Activated CD4-positive, alpha-beta T cell treated with anti-CD3 and anti-CD28 coated beads, Interleukin-2, amount 50 U/mL, for 48 hours (primary cell): ENCODE measurements around the gene CD79A.

Experiments
- DNase-seq, 2 experiments: peaks; one replicate each; pipeline ENCODE4 v3.0.0-alpha.2; 2020

Gene CD79A

GRCh38 chr19:41883821-41884733, 7.0 kb downstream of the CD79A start:
- peak; percentile 91 to 92 for DNase-seq

DNA sequence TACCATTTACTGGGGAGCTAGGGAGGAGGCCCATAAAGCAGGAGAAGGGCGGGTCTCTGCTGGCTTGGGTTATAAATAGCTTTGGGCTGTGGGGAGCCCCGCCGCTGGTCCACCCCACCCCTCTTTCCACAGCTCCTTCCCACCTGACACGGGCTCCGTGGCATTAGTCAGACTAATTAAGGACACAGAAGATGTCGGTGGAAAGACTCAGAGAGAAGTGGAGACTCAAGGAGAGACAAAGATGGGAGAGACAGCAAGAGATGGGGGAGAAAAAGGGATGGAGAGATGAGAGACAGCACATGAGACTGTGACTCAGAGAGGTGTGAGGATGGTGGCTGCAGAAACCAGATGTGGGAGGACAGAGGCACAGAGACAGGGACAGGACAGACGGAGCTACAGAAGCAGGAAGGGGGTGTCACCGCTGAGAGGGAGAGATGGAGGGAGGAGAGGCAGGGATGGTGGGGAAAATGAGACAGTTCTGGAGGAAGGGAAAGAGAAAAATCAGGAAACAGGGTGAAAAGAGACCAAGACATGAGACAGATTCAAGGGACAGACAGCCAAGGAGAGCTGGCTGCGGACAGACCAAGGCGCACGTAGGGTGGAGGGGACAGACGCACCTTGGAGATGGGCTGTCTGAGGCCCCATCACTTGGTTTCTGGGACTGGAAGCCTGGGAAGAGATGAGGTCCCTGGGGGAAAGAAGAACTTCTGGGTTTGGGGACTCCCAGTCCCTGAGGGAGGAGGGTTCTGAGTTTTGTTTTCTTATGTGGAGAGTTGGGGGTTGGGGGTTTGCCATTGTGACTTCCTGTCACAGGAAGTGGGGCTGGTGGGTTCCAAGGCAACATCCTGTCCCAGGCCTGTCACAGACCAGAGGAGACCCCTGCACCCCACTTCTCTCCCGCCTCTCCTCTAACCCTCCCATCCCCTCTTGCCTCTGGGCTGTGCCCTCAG, 10.0 kb downstream of the CD79A start:
- DNase-seq, result peak; percentile 63 to 73

- DNase-seq, result peak; percentile 85 to 90
Measured at GRCh38 chr19:41887711-41888382, 10.8 kb downstream of the CD79A start.

- no peak for DNase-seq
Measured at GRCh38 chr19:41888926-41889325, 11.8 kb downstream of the CD79A start.

GRCh38 chr19:41889896-41890295, 12.8 kb downstream of the CD79A start:
- DNase-seq, result no peak

DNA sequence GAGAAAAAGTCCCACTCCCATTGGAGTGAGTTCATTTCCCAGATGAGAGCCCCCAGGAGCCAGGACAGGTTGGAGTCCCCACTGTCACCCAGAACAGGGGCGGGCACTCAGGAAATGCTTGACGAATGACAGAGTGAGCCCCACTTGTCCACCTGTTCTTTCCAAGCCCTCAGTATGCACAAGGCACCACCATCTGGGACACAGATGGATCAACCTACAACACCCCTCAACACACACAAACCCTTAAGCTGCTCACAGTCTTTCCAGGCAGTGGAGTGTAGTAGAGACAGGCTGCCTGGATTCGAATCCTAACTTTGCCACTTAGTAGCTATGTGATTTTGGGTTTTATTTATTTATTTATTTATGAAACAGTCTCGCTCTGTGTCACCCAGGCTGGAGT, 13.9 kb downstream of the CD79A start:
- DNase-seq, result no peak

DNA sequence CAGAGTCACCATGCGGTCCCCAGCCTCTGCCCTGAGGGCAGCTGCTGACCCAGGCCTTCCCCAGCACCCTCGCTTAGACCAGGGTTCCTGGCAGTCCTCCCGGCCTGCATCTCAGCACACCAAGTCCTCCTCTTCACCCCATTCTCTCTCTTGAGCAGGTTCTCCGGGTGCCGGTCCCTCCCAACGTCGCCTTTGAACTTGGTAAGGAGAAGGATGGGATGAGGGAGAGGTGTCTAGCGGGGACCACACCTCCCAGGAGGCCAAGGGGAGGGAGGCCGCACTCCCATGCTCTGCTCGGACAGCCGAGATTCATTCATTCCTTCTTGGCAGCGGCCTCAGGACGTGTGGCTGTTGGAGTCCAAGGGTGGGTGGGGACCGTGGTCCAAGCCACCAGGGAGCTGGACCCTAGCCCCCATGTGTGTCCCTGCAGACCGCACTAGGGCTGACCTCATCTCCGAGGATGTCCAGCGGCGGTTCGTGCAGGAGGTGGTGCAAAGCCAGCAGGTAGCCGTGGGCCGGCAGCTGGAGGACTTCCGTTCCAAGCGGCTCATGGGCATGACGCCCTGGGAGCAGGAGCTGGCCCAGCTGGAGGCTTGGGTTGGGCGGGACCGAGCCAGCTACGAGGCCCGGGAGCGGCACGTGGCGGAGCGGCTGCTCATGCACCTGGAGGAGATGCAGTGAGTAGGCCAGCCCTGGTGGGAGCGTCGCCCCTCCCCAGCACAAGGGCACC, 15.3 kb downstream of the CD79A start:
- no peak for DNase-seq

DNA sequence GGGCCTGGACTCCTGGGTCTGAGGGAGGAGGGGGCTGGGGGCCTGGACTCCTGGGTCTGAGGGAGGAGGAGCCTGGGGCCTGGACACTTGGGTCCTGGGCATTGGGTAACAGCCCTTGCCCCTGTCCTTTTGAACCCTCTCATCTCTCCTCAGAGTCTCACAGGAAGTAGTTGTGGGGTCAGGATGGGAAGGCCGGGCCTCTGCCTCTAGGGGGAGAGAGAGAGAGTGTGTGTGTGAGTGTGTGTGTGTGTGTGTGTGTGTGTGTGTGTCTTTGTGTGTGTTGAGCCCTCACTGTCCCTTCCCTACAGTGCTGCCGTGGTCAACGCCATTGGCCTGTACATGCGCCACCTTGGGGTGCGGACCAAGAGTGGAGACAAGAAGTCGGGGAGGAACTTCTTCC, 16.8 kb downstream of the CD79A start:
- DNase-seq, result no peak

GRCh38 chr19:41894350-41894749, 17.3 kb downstream of the CD79A start:
- DNase-seq, result no peak

DNA sequence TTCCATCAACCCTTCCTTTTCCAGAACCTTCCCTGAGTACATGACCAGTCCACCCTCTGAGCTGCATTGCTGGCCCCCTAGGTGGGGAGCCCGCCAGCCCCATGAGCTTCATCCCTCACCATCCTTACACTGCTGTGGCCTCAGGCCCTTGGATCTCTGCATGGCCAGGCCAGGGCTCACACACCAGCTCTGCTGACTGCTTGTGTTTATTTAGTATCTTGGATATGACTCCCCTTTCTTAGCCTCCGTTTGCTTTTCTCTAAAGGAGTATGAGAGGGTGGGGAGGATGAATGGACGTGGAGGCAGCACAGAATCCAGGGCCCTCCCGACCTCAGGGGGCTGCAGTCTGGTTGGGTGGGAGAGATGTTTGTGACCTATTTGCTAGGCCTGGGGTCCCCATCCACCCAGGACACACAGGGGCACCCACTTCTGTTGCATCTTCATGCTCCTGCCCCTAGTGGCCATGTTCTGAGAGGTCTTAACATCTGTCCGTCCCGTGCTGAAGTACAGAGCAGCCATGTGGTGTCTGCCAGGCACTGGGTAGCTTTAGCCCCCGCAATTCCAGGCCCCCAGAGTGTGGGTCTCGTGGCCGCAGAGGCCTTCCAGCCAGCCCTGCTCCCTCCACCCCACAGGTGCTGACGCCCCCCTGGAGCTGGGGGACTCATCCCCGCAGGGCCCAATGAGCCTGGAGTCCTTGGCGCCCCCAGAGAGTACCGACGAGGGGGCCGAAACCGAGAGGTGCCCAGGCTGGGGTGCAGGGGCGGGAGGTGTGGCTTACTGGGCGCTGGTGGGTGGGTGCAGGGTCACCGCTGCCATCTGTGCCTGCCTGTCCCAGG, 18.9 kb downstream of the CD79A start:
- no peak for DNase-seq

DNA sequence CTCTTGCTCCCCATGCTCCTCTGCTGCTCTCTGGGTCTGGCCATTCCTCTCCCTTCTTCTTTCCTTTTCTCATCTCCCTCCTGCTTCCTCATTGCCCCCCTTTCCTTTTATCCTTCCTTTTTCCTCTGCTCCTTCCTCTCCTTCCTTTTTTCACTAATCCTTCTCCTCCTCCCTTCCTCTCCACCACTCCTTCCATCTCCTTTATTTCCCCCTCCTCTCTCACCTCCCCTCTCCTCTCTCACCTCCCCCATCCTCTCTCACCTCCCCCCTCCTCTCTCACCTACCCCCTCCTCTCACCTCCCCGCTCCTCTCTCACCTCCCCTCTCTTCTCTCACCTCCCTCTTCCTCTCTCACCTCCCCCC, 19.5 kb downstream of the CD79A start:
- no peak for DNase-seq

GRCh38 chr19:41897181-41897580, 20.1 kb downstream of the CD79A start:
- DNase-seq, result no peak

DNA sequence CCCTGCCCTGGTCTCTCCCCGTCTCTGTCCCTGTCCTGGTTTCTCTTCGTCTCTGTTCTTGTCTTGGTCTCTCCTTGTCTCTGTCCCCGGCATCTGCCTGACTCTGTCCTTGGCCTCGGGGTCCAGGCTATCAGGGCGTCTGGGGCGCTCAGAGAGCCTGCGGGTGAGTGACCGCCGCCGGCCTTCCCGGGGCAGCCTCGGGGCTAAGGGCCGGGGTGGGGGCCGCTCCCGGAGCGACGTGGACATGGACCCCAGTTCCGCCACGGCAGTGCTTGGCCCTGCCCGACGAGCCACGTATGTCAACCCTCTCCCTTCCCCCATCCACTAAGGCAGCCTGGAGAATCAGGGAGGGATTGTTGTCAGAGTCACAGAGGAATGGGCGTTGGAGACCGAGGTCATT, 20.7 kb downstream of the CD79A start:
- DNase-seq, result no peak

DNA sequence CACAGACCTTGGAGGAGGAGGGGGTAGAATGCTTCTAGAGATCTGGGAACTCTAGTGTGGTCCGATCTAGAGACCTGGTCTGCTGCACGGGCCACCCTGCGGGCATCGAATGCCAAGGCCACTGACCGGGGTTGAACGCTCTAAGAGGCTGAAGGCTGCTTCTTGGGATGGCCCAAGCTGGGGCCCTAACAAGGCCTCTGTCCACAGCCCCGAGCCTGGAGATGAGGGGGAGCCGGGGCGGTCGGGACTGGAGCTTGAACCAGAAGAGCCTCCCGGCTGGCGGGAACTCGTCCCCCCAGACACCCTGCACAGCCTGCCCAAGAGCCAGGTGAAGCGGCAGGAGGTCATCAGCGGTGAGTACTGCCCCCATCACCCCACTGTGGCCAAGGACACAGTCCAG, 21.2 kb downstream of the CD79A start:
- DNase-seq, result no peak

- no peak for DNase-seq
Measured at GRCh38 chr19:41901707-41902360, 24.8 kb downstream of the CD79A start.

- DNase-seq, result no peak
Measured at GRCh38 chr19:41902594-41902993, 25.5 kb downstream of the CD79A start.

DNA sequence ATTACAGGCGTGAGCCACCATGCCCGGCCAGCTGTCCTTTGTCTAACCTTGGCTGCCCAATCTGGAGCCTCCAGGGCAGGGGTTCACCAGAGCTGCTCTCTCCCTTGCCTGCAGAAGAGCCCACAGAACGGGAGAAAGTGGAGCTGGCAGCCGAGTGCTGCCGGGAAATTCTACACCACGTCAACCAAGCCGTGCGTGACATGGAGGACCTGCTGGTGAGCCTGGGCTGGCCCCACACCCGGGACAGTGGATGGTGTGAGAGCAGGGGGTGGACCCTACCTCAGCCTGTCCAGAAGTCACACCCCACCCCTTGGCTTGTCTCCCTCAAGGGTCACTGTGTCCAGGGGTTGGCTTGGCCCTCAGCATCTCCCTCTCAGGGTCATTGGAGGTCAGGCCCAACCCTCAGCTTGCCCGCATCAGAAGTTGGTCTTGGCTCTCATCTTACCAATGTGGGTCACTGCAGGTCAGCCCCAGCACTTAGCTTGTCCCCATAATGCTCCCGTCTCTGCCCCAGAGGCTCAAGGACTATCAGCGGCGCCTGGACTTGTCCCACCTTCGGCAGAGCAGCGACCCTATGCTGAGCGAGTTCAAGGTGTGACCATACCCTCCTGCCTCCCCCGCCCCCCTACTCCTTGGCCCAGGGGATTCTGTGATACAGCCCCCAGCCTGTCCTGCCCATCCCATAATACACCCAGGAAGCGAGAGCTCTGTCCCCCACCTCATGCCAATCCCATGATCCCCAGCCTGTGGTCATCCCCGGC, 26.3 kb downstream of the CD79A start:
- DNase-seq, result no peak

DNA sequence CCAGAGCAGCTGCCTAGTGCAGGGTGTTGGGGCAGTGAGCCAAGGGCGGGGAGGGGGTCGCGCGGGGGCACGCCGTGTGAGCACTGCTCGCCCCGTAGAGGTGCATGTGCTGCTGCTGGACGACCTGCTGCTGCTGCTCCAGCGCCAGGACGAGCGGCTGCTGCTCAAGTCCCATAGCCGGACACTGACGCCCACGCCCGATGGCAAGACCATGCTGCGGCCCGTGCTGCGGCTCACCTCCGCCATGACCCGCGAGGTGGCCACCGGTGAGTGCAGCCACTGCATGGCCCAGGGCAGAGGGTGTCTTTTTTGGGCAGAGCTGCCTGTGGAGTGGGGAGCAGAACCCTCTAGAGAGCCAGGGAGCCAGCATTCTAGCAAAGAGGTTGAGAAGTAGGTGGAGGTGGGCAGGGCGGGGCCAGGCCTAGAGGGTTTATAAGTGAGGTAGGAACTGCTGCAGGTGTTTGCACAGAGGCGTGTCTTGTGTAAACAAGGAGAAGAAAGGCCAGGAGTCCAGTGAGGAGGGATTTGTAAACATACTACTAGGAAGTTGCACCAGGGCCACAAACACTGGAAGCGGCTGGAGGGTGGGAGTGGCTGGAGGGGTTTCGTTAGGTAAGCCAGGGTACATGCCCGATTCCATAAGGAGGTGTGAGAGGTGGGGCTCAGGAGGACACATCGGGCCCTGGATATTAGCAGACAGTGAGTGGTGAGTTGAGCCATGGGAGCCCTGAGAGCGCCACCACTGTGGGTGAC, 27.2 kb downstream of the CD79A start:
- no peak for DNase-seq

GRCh38 chr19:41905273-41906002, 28.4 kb downstream of the CD79A start:
- no peak for DNase-seq
